KOPT-K1 (cell line): ENCODE results near the gene PSMB1.

Source experiments
- H3K27ac ChIP-seq: fragments of 200-600 bp; sonication (generic); 2 replicates; pipeline ENCODE4 v1.5.1; 2016; ENCODE audit warnings: antibody characterized with exemption, mild to moderate bottlenecking, low read depth, low read length; ENCODE audit not compliant: poor library complexity, severe bottlenecking
- H3K36me3 ChIP-seq: fragments of 200-600 bp; sonication (generic); 2 replicates; pipeline ENCODE4 v1.5.1; 2017; ENCODE audit warnings: antibody characterized with exemption, mild to moderate bottlenecking, low read length, moderate library complexity; ENCODE audit not compliant: insufficient read depth
- H3K9me3 ChIP-seq: fragments of 200-600 bp; sonication (generic); 2 replicates; pipeline ENCODE4 v1.5.1; 2017; ENCODE audit warnings: antibody characterized with exemption, low read length, mild to moderate bottlenecking; ENCODE audit not compliant: insufficient read depth, poor library complexity, severe bottlenecking

PSMB1 gene

GRCh38 chr6:170500955-170501590 is 52.0 kb downstream of the PSMB1 start:
- Histone ChIP-seq H3K27ac (no peak overlapping the region), H3K36me3 (no peaks in the 10 kb centered on the region), H3K9me3 (peaks cover 10% of the 10 kb centered on the region)

- Histone ChIP-seq H3K9me3 (peaks cover 10% of the 10 kb centered on the region), H3K36me3 (no peaks in the 10 kb centered on the region), H3K27ac (no peak overlapping the region)
These were observed 55.2 kb downstream of the PSMB1 start for GRCh38 chr6:170497841-170498301.

GRCh38 chr6:170493354-170493753 is 59.8 kb downstream of the PSMB1 start:
- no peaks in the 10 kb centered on the region for H3K36me3 ChIP-seq
- no peaks in the 10 kb centered on the region for H3K9me3 ChIP-seq
- no peak overlapping the region for H3K27ac ChIP-seq

GRCh38 chr6:170490259-170490658 is 62.8 kb downstream of the PSMB1 start:
- H3K36me3 ChIP-seq: no peaks in the 10 kb centered on the region
- H3K9me3 ChIP-seq: no peaks in the 10 kb centered on the region
- H3K27ac ChIP-seq: no peak overlapping the region

- H3K27ac ChIP-seq: no peak overlapping the region
- H3K36me3 ChIP-seq: no peaks in the 10 kb centered on the region
- no peaks in the 10 kb centered on the region for H3K9me3 ChIP-seq
These were observed 63.3 kb downstream of the PSMB1 start for GRCh38 chr6:170489836-170490235.

- H3K36me3 ChIP-seq: no peaks in the 10 kb centered on the region
These were observed 65.3 kb downstream of the PSMB1 start for GRCh38 chr6:170487707-170488329.

GRCh38 chr6:170485159-170485558 is 67.9 kb downstream of the PSMB1 start:
- Histone ChIP-seq H3K36me3 (no peaks in the 10 kb centered on the region), H3K27ac (no peak overlapping the region), H3K9me3 (no peaks in the 10 kb centered on the region)

More at GRCh38 chr6:170487707-170488329, 65.3 kb downstream of the PSMB1 start:
- no peaks in the 10 kb centered on the region for H3K9me3 ChIP-seq
- H3K27ac ChIP-seq: no peak overlapping the region
